Body of pancreas (tissue), 4 donors: ENCODE measurements around the gene NR2F1-AS1. TPM values are rescaled to one million over a fixed set of nuclear protein-coding genes. Genes with fewer than 3 reads are reported as not detected.

Source experiments
- ATAC-seq: fragments of 150-250 bp; one replicate; pipeline ENCODE4 v1.9.1; 2016
- DNase-seq, 4 donors: peaks; one replicate each; pipeline ENCODE4 v3.0.0-alpha.2; 2019
- H3K27ac ChIP-seq, 4 donors: fragments of 200-600 bp; sonication (generic); 1 replicate in 3 of 4; 2 replicates in 1 of 4; pipeline versions ENCODE4 v1.5.1 to v1.6.1; 2016 to 2019; ENCODE audit warnings: mild to moderate bottlenecking in 1 of 4, mixed read lengths in 1 of 4, moderate library complexity in 1 of 4
- H3K27me3 ChIP-seq, 2 donors: fragments of 200-600 bp; sonication (generic); one replicate each; pipeline ENCODE4 v1.6.0; 2016; ENCODE audit warnings: mild to moderate bottlenecking in 1 of 2
- H3K36me3 ChIP-seq, 2 donors: fragments of 200-600 bp; sonication (generic); replicated peaks in 1 of 2; 2 replicates each; pipeline ENCODE4 v1.5.1; 2016; ENCODE audit warnings: low read depth in 2 of 2; ENCODE audit not compliant: insufficient read depth in 1 of 2
- H3K4me1 ChIP-seq: fragments of 200-600 bp; sonication (generic); one replicate; pipeline ENCODE4 v1.6.0; 2016
- H3K4me3 ChIP-seq, 2 donors: fragments of 200-600 bp; sonication (generic); 1 replicate in 1 of 2; 2 replicates in 1 of 2; pipeline ENCODE4 v1.5.1; 2016 to 2019
- H3K9me3 ChIP-seq, 3 donors: fragments of 200-600 bp; sonication (generic); 1 replicate in 2 of 3; 2 replicates in 1 of 3; pipeline ENCODE4 v1.5.1; 2016
- POLR2A ChIP-seq, 3 donors: fragments of 450-650 bp; IDR thresholded peaks; one replicate each; pipeline ENCODE4 v1.6.1; 2016; ENCODE audit warnings: antibody characterized with exemption in 3 of 3, mild to moderate bottlenecking in 2 of 3
- WGBS, 2 donors: methylation state at CpG; one replicate each; pipeline ENCODE4 v1.1.5; 2017; 5-methylcytosine and 5-hydroxymethylcytosine counted together
- intact Hi-C: fragments of 100-400 bp; cut with DNase I; formaldehyde crosslinking; loops from one replicate; pipeline ENCODE4 v1.15.1; 2023
- total RNA-seq, 2 donors: library from RNA; depleted of rRNA; stranded (reverse); fragments of >200 nt; gene quantifications; one replicate each; pipeline ENCODE4 v1.1.0, GENCODE V29; 2016
- TF ChIP-seq, protein P1 (sequence below), 7 experiments: fragments of 450-650 bp in 4 of 7; fragments of 200-600 bp in 3 of 7; sonication (generic) in 3 of 7; IDR thresholded peaks; one replicate each; pipeline ENCODE4 v1.5.1; 2016 to 2019; ENCODE audit warnings: antibody characterized with exemption in 7 of 7

NR2F1-AS1 gene
- total RNA-seq, 2 donors from 2014 or later, result 4.9 to 5.3 TPM

GRCh38 chr5:93430673-93431199, 150.3 kb downstream of the NR2F1-AS1 start:
- DNase-seq (no peak), ATAC-seq (no peak)
- Histone ChIP-seq H3K36me3 (no peaks in the 10 kb centered on the region), H3K27ac (no peak overlapping the region), H3K4me3 (no peak overlapping the region), H3K4me1 (no peaks in the 10 kb centered on the region), H3K9me3 (no peaks in the 10 kb centered on the region), H3K27me3 (no peaks in the 10 kb centered on the region)
- 50 to 60% methylated on average over 2 of the region's 2 CpGs for WGBS, 2 donors
- intact Hi-C loops, result no loop called here
- TF ChIP-seq POLR2A (IDR thresholded peaks at IDR 0.05), result no peak
- TF ChIP-seq, protein P1, sequence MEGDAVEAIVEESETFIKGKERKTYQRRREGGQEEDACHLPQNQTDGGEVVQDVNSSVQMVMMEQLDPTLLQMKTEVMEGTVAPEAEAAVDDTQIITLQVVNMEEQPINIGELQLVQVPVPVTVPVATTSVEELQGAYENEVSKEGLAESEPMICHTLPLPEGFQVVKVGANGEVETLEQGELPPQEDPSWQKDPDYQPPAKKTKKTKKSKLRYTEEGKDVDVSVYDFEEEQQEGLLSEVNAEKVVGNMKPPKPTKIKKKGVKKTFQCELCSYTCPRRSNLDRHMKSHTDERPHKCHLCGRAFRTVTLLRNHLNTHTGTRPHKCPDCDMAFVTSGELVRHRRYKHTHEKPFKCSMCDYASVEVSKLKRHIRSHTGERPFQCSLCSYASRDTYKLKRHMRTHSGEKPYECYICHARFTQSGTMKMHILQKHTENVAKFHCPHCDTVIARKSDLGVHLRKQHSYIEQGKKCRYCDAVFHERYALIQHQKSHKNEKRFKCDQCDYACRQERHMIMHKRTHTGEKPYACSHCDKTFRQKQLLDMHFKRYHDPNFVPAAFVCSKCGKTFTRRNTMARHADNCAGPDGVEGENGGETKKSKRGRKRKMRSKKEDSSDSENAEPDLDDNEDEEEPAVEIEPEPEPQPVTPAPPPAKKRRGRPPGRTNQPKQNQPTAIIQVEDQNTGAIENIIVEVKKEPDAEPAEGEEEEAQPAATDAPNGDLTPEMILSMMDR (IDR thresholded peaks at IDR 0.05), result no peak

DNA sequence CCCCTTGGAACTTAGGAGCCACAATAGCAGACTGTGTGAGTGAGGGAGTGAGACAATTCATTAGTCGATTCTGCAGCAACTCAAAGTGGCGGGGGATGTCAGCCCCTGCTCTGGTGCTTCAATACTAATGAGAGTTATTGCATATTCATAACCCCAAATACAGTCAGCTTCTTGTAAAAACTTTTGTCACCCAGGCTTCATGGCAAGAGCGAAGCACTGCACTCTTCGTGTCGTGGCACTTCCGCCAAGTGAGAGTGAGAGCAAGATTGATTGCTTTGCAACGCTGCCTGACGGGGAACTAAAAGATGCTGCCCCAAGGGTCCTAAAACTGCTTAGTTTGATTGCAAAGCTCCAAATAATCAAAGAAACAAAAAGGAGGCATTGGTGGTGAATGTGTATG, 150.9 kb downstream of the NR2F1-AS1 start:
- H3K27ac ChIP-seq, result no peak overlapping the region
- no peaks in the 10 kb centered on the region for H3K9me3 ChIP-seq
- intact Hi-C loops, result no loop called here
- H3K4me1 ChIP-seq, result no peaks in the 10 kb centered on the region
- DNase-seq (no peak), ATAC-seq (no peak)
- no peaks in the 10 kb centered on the region for H3K27me3 ChIP-seq
- no peak overlapping the region for H3K4me3 ChIP-seq
- no peaks in the 10 kb centered on the region for H3K36me3 ChIP-seq
- 54 to 62% methylated on average over 8 of the region's 8 CpGs for WGBS, 2 donors
- no peak for TF ChIP-seq POLR2A (IDR thresholded peaks at IDR 0.05)
- TF ChIP-seq, protein P1 (IDR thresholded peaks at IDR 0.05), result no peak

- TF ChIP-seq, protein P1 (IDR thresholded peaks at IDR 0.05), result no peak
- TF ChIP-seq POLR2A (IDR thresholded peaks at IDR 0.05), result no peak
- Histone ChIP-seq H3K27me3 (no peaks in the 10 kb centered on the region), H3K27ac (no peak overlapping the region), H3K9me3 (no peaks in the 10 kb centered on the region), H3K36me3 (no peaks in the 10 kb centered on the region), H3K4me1 (no peaks in the 10 kb centered on the region), H3K4me3 (no peak overlapping the region)
- intact Hi-C loops, result no loop called here
- DNase-seq, result no peak
- 50 to 70% methylated on average over 1 of the region's 1 CpG for WGBS, 2 donors
- no peak for ATAC-seq
Measured at GRCh38 chr5:93428868-93429267, 152.2 kb downstream of the NR2F1-AS1 start.

- no peak for TF ChIP-seq POLR2A (IDR thresholded peaks at IDR 0.05)
- no peaks in the 10 kb centered on the region for H3K4me1 ChIP-seq
- WGBS, 2 donors, result 32 to 57% methylated on average over 1 of the region's 1 CpG
- intact Hi-C loops, result no loop called here
- H3K36me3 ChIP-seq, result no peaks in the 10 kb centered on the region
- ATAC-seq (no peak), DNase-seq (no peak)
- H3K27me3 ChIP-seq, result no peaks in the 10 kb centered on the region
- no peaks in the 10 kb centered on the region for H3K9me3 ChIP-seq
- no peak overlapping the region for H3K4me3 ChIP-seq
- H3K27ac ChIP-seq, result no peak overlapping the region
Measured at GRCh38 chr5:93427316-93427715, 153.7 kb downstream of the NR2F1-AS1 start.

DNA sequence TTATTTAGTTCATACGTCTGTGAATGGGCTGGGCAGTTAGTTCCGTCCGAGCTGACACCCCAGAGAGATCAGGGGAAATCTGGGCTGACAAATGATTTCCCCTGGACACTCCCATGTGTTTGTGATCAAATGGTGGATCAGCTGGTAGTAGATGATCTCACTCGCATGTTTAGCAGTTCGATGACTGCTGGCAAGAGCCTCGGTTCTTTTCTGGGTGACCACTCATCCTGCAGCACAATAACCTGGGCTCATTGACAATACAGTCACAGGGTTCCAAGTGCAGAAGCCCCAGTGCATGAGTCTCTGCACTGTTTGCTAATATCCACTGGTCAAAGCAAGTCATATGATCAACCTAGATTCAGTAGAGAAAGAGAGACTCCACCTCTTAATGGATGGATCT, 155.9 kb downstream of the NR2F1-AS1 start:
- WGBS, 2 donors, result 63 to 65% methylated on average over 6 of the region's 6 CpGs
- H3K36me3 ChIP-seq, result no peaks in the 10 kb centered on the region
- no peak for DNase-seq
- no peaks in the 10 kb centered on the region for H3K9me3 ChIP-seq
- H3K4me3 ChIP-seq, result no peak overlapping the region
- TF ChIP-seq, protein P1 (IDR thresholded peaks at IDR 0.05), result no peak
- no peak for TF ChIP-seq POLR2A (IDR thresholded peaks at IDR 0.05)
- no peak for ATAC-seq
- no peaks in the 10 kb centered on the region for H3K27me3 ChIP-seq
- H3K4me1 ChIP-seq, result no peaks in the 10 kb centered on the region
- intact Hi-C loops, result no loop called here
- no peak overlapping the region for H3K27ac ChIP-seq
